LNCAP (cell line): ENCODE results near the gene TMEM222.

ENCODE experiments used
- CTCF ChIP-seq: fragments of 450-650 bp; IDR thresholded peaks from 2 replicates; pipeline ENCODE4 v1.5.1; 2017; ENCODE audit warnings: mild to moderate bottlenecking

The TMEM222 gene

GRCh38 chr1:27346991-27347624 is 25.1 kb downstream of the TMEM222 start:
- TF ChIP-seq CTCF = no peak

- TF ChIP-seq CTCF = no peak
Measured at GRCh38 chr1:27348861-27349783, 27.2 kb downstream of the TMEM222 start.

- no peak for TF ChIP-seq CTCF
Measured at GRCh38 chr1:27349784-27350662, 28.1 kb downstream of the TMEM222 start.

- no peak for TF ChIP-seq CTCF
Measured at GRCh38 chr1:27350663-27351540, 28.9 kb downstream of the TMEM222 start.

GRCh38 chr1:27351541-27352107 is 29.7 kb downstream of the TMEM222 start:
- no peak for TF ChIP-seq CTCF

- TF ChIP-seq CTCF = no peak
Measured at GRCh38 chr1:27353166-27353565, 31.2 kb downstream of the TMEM222 start.
